ENCODE results near the gene CDH23.

The CDH23 gene

GRCh38 chr10:71671994-71672946, 275.6 kb downstream of the CDH23 start:
- DNase-seq = no peak

GRCh38 chr10:71675295-71675970, 278.7 kb downstream of the CDH23 start:
- DNase-seq = no peak

GRCh38 chr10:71677261-71677660, 280.5 kb downstream of the CDH23 start:
- DNase-seq = no peak

GRCh38 chr10:71678057-71678805, 281.5 kb downstream of the CDH23 start:
- no peak for DNase-seq

GRCh38 chr10:71679425-71679824, 282.7 kb downstream of the CDH23 start:
- no peak for DNase-seq

GRCh38 chr10:71681977-71682376, 285.3 kb downstream of the CDH23 start:
- no peak for DNase-seq

- DNase-seq = no peak
These were observed 286.6 kb downstream of the CDH23 start for GRCh38 chr10:71683301-71683700.

- no peak for DNase-seq
These were observed 287.8 kb downstream of the CDH23 start for GRCh38 chr10:71684356-71685173.

GRCh38 chr10:71685554-71686232, 289.0 kb downstream of the CDH23 start:
- DNase-seq = no peak

- no peak for DNase-seq
These were observed 290.4 kb downstream of the CDH23 start for GRCh38 chr10:71687077-71687476.

GRCh38 chr10:71687480-71687879, 290.8 kb downstream of the CDH23 start:
- DNase-seq = no peak

- no peak for DNase-seq
These were observed 291.5 kb downstream of the CDH23 start for GRCh38 chr10:71688256-71688655.

- no peak for DNase-seq
These were observed 293.5 kb downstream of the CDH23 start for GRCh38 chr10:71690094-71690720.

- no peak for DNase-seq
These were observed 294.7 kb downstream of the CDH23 start for GRCh38 chr10:71691405-71691804.

- no peak for DNase-seq
These were observed 296.0 kb downstream of the CDH23 start for GRCh38 chr10:71692598-71693306.

GRCh38 chr10:71693377-71693776, 296.7 kb downstream of the CDH23 start:
- no peak for DNase-seq

GRCh38 chr10:71694039-71694501, 297.4 kb downstream of the CDH23 start:
- DNase-seq = no peak

GRCh38 chr10:71694567-71694968, 297.8 kb downstream of the CDH23 start:
- no peak for DNase-seq

GRCh38 chr10:71695502-71696476, 299.1 kb downstream of the CDH23 start:
- DNase-seq = no peak

All from right hindlimb (tissue), 1 donor.